Panc1 (cell line): ENCODE measurements around the gene NME2. TPM values are rescaled to one million over a fixed set of nuclear protein-coding genes. Genes with fewer than 3 reads are reported as not detected.

Source experiments
- ATAC-seq: fragments of 200-7000 bp; cut with Tn5 transposase; 2 replicates; pipeline ENCODE4 v1.9.1; 2020; ENCODE audit warnings: mild to moderate bottlenecking, moderate library complexity
- BruUV-seq: library from RNA; stranded (reverse); fragments of 400-500 nt; replicated peaks from 2 replicates; lab custom pipeline; 2021; lab: Mats Ljungman, UMichigan
- CTCF ChIA-PET: fragments of 300-600 bp; sonication (Branson Sonifier 250); formaldehyde crosslinking; loops from one replicate; lab custom pipeline; 2022; ENCODE audit warnings: antibody characterized with exemption; lab: Charles Lee
- POLR2A ChIA-PET: fragments of 300-600 bp; sonication (Branson Sonifier 250); formaldehyde crosslinking; loops from one replicate; lab custom pipeline; 2022; ENCODE audit warnings: antibody characterized with exemption; lab: Charles Lee
- DNase-seq: peaks from one replicate; pipeline ENCODE4 v3.0.0-alpha.2; 2010; ENCODE audit warnings: low read depth, low spot score
- H3K27ac ChIP-seq: 2 replicates; pipeline ENCODE4 v1.5.1; 2011; ENCODE audit warnings: mild to moderate bottlenecking, low read length, inconsistent platforms
- H3K27me3 ChIP-seq: fragments of 200-500 bp; sonication (Bioruptor generic); 2 replicates; pipeline ENCODE4 v1.6.0; 2014; ENCODE audit warnings: low read length, inconsistent platforms; ENCODE audit not compliant: control insufficient read depth, insufficient read depth
- H3K36me3 ChIP-seq: fragments of 200-500 bp; sonication (Bioruptor generic); 2 replicates; pipeline ENCODE4 v1.5.1; 2014; ENCODE audit warnings: inconsistent platforms, mild to moderate bottlenecking, low read length, moderate library complexity; ENCODE audit not compliant: control insufficient read depth, insufficient read depth
- H3K4me1 ChIP-seq: 2 replicates; pipeline ENCODE4 v1.5.1; 2011; ENCODE audit warnings: inconsistent platforms, mild to moderate bottlenecking, low read length, moderate library complexity; ENCODE audit not compliant: control insufficient read depth, insufficient read depth
- H3K4me3 ChIP-seq, 2 experiments: 2 replicates each; pipeline ENCODE4 v1.5.1; 2011 to 2012; ENCODE audit warnings: low read depth in 2 of 2, low read length in 2 of 2, mild to moderate bottlenecking in 2 of 2, inconsistent platforms in 1 of 2, moderate library complexity in 1 of 2
- H3K9me3 ChIP-seq: fragments of 200-500 bp; sonication (Bioruptor generic); 2 replicates; pipeline ENCODE4 v1.5.1; 2014; ENCODE audit warnings: low read depth, mild to moderate bottlenecking, inconsistent platforms, low read length, moderate library complexity; ENCODE audit not compliant: control insufficient read depth, insufficient read depth
- POLR2AphosphoS5 ChIP-seq: IDR thresholded peaks from 2 replicates; pipeline ENCODE4 v1.6.1; 2012; ENCODE audit warnings: mild to moderate bottlenecking, low read depth, low read length, moderate library complexity
- SIN3A ChIP-seq: IDR thresholded peaks from 2 replicates; pipeline ENCODE4 v1.6.1; 2012; ENCODE audit warnings: low read depth, mild to moderate bottlenecking, low read length, moderate library complexity, borderline replicate concordance; ENCODE audit not compliant: insufficient read depth
- TCF7L2 ChIP-seq: IDR thresholded peaks from 2 replicates; pipeline ENCODE4 v1.6.1; 2011; ENCODE audit warnings: mild to moderate bottlenecking, low read depth, low read length, inconsistent platforms
- in situ Hi-C: cut with HindIII; loops from 2 replicates; pipeline ENCODE4 v1.10.0; 2016; ENCODE audit warnings: low sequenced_read_pairs, low pct_unique_long_range_greater_than_20kb
- intact Hi-C: fragments of 100-400 bp; cut with micrococcal nuclease; formaldehyde crosslinking; loops from one replicate; pipeline ENCODE4 v1.10.0; 2022; ENCODE audit not compliant: unreplicated experiment
- total RNA-seq: library from RNA; stranded (reverse); gene quantifications from one replicate; pipeline ENCODE4 v1.2.1, GENCODE V29; 2021; ENCODE audit not compliant: unreplicated experiment
- TF ChIP-seq, protein P1 (sequence below), 2 experiments: IDR thresholded peaks; 2 replicates each; pipeline ENCODE4 v1.6.1; 2011 to 2012; ENCODE audit warnings: low read depth in 2 of 2, control low read depth in 1 of 2, low read length in 1 of 2, mild to moderate bottlenecking in 1 of 2, moderate library complexity in 1 of 2; ENCODE audit not compliant: insufficient read depth in 1 of 2
- TF ChIP-seq, protein P2 (sequence below): fragments of 450-650 bp; IDR thresholded peaks from 2 replicates; pipeline ENCODE4 v1.5.1; 2017; ENCODE audit warnings: mild to moderate bottlenecking

The NME2 gene
- total RNA-seq, 1 experiment from 2014 or later, result 1,280 TPM

DNA sequence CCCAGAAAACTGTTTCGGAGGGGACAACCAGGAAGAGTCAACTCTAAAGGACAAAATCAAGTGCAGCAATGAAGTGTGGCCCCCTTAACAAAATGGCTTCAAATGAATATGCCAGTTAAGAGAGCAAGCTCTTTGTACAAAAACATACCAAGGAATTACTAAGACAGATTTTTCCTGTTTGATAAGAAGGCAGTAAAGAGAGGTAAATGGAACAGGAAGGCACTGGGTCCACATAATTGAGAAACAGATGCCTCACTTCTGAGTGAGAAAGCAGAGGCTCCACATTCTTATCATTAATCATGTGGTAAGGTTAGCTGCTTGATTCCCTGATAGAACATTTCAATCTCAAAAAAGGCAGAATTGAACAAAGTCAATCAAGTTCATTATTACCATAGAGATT lies 48.7 kb downstream of the NME2 start:
- CTCF ChIA-PET, result interaction anchor here (0.6 kb wide), 1 partner anchor 49 kb away, joined by 3 read pairs; no protein-coding TSS in a partner anchor
- BruUV-seq, result no TSS peak
- DNase-seq (no peak), ATAC-seq (no peak)
- in situ Hi-C loops, result no loop called here
- POLR2A ChIA-PET, result no interaction called here
- H3K4me1 ChIP-seq, result no peaks in the 10 kb centered on the region
- intact Hi-C loops, result no loop called here
- H3K36me3 ChIP-seq, result peaks cover 27% of the 10 kb centered on the region
- no peak overlapping the region for H3K4me3 ChIP-seq
- no peak overlapping the region for H3K27ac ChIP-seq
- H3K9me3 ChIP-seq, result no peaks in the 10 kb centered on the region
- no peaks in the 10 kb centered on the region for H3K27me3 ChIP-seq
- TF ChIP-seq, protein P1, sequence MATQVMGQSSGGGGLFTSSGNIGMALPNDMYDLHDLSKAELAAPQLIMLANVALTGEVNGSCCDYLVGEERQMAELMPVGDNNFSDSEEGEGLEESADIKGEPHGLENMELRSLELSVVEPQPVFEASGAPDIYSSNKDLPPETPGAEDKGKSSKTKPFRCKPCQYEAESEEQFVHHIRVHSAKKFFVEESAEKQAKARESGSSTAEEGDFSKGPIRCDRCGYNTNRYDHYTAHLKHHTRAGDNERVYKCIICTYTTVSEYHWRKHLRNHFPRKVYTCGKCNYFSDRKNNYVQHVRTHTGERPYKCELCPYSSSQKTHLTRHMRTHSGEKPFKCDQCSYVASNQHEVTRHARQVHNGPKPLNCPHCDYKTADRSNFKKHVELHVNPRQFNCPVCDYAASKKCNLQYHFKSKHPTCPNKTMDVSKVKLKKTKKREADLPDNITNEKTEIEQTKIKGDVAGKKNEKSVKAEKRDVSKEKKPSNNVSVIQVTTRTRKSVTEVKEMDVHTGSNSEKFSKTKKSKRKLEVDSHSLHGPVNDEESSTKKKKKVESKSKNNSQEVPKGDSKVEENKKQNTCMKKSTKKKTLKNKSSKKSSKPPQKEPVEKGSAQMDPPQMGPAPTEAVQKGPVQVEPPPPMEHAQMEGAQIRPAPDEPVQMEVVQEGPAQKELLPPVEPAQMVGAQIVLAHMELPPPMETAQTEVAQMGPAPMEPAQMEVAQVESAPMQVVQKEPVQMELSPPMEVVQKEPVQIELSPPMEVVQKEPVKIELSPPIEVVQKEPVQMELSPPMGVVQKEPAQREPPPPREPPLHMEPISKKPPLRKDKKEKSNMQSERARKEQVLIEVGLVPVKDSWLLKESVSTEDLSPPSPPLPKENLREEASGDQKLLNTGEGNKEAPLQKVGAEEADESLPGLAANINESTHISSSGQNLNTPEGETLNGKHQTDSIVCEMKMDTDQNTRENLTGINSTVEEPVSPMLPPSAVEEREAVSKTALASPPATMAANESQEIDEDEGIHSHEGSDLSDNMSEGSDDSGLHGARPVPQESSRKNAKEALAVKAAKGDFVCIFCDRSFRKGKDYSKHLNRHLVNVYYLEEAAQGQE (IDR thresholded peaks at IDR 0.05; ENCODE audit: insufficient read depth in 1 of 2, low read depth in 2 of 2, low read length in 1 of 2), result no peak
- TF ChIP-seq SIN3A (no peak), POLR2AphosphoS5 (no peak), TCF7L2 (no peak)
- TF ChIP-seq, protein P2, sequence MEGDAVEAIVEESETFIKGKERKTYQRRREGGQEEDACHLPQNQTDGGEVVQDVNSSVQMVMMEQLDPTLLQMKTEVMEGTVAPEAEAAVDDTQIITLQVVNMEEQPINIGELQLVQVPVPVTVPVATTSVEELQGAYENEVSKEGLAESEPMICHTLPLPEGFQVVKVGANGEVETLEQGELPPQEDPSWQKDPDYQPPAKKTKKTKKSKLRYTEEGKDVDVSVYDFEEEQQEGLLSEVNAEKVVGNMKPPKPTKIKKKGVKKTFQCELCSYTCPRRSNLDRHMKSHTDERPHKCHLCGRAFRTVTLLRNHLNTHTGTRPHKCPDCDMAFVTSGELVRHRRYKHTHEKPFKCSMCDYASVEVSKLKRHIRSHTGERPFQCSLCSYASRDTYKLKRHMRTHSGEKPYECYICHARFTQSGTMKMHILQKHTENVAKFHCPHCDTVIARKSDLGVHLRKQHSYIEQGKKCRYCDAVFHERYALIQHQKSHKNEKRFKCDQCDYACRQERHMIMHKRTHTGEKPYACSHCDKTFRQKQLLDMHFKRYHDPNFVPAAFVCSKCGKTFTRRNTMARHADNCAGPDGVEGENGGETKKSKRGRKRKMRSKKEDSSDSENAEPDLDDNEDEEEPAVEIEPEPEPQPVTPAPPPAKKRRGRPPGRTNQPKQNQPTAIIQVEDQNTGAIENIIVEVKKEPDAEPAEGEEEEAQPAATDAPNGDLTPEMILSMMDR, result no peak

DNA sequence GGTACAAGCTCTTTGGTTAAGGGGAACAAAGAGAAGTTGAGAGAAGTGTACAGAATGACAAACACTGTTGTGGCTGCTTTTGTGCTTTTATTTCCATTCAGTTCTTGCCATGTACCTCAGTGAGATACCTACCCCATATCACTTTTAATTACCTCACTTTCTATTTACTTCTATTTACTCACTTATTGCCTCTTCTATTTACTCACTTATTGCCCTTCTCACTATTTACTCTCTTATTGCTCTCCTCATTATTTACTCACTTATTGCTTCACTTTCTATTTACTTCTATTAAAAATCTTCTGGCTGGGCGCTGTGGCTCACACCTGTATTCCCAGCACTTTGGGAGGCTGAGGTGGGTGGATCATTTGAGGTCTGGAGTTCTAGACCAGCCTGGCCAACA lies 51.7 kb downstream of the NME2 start:
- no peak for ATAC-seq
- Histone ChIP-seq H3K4me3 (no peak overlapping the region), H3K27me3 (no peaks in the 10 kb centered on the region), H3K36me3 (peaks cover 36% of the 10 kb centered on the region), H3K4me1 (no peaks in the 10 kb centered on the region), H3K27ac (no peak overlapping the region), H3K9me3 (no peaks in the 10 kb centered on the region)
- intact Hi-C loops, result no loop called here
- CTCF ChIA-PET, result no interaction called here
- DNase-seq, result no peak
- BruUV-seq, result no TSS peak
- in situ Hi-C loops, result no loop called here
- POLR2A ChIA-PET, result no interaction called here
- TF ChIP-seq TCF7L2 (no peak), POLR2AphosphoS5 (no peak), SIN3A (no peak)
- TF ChIP-seq, protein P2, result no peak
- TF ChIP-seq, protein P1 (IDR thresholded peaks at IDR 0.05; ENCODE audit: insufficient read depth in 1 of 2, low read depth in 2 of 2, low read length in 1 of 2), result no peak
